SK-N-SH (cell line): Measurements from ENCODE around the gene C15orf39.
A peak's percentile ranks its signal among the peaks of the same experiment; 100 is the strongest.

Experiments
- CHD2 ChIP-seq: fragments of 150-350 bp; IDR thresholded peaks from 2 replicates; pipeline ENCODE4 v1.6.1; 2018; ENCODE audit warnings: low read length; ENCODE audit not compliant: partially characterized antibody
- CTCF ChIP-seq: fragments of 200-600 bp; sonication (generic); IDR thresholded peaks from 2 replicates; pipeline ENCODE4 v1.6.1; 2017; ENCODE audit warnings: antibody characterized with exemption, mild to moderate bottlenecking, moderate library complexity
- EZH2phosphoT487 ChIP-seq: fragments of 200-600 bp; sonication (generic); IDR thresholded peaks from 2 replicates; pipeline ENCODE4 v1.6.1; 2017; ENCODE audit warnings: low read depth, mixed run types, mild to moderate bottlenecking, antibody characterized with exemption, moderate library complexity, borderline replicate concordance
- MAX ChIP-seq: IDR thresholded peaks from 2 replicates; pipeline ENCODE4 v1.4.0; 2012; ENCODE audit warnings: low read depth
- NFIC ChIP-seq: IDR thresholded peaks from 2 replicates; pipeline ENCODE4 v1.4.0; 2012; ENCODE audit warnings: borderline replicate concordance
- RFX5 ChIP-seq: IDR thresholded peaks from 2 replicates; pipeline ENCODE4 v1.6.1; 2012; ENCODE audit warnings: mild to moderate bottlenecking, improper control_type of control experiment, low read length
- USF2 ChIP-seq: fragments of 150-350 bp; IDR thresholded peaks from 2 replicates; pipeline ENCODE4 v1.6.1; 2017; ENCODE audit warnings: antibody characterized with exemption, low read length, low read depth, borderline replicate concordance

- TF ChIP-seq CHD2 (peak; percentile 77), MAX (peak; percentile 95), CTCF (peak; percentile 95), USF2 (no peak), NFIC (no peak), EZH2phosphoT487 (no peak), RFX5 (no peak)
Observed at GRCh38 chr15:75204340-75205063, 2.8 kb downstream of the C15orf39 start.
